OCI-LY7 (cell line): ENCODE results near the gene CTBP2.

ENCODE experiments used
- CTCF ChIP-seq: fragments of 200-600 bp; sonication (generic); conservative IDR thresholded peaks from 2 replicates; pipeline ENCODE4 v1.5.1; 2014; ENCODE audit warnings: mild to moderate bottlenecking, antibody characterized with exemption, low read length, moderate library complexity, mixed read lengths
- EZH2phosphoT487 ChIP-seq: fragments of 200-600 bp; sonication (generic); IDR thresholded peaks from 2 replicates; pipeline ENCODE4 v1.6.1; 2018; ENCODE audit warnings: low read depth, borderline replicate concordance, mild to moderate bottlenecking, mixed run types, antibody characterized with exemption, low read length, moderate library complexity, mixed read lengths

DNA sequence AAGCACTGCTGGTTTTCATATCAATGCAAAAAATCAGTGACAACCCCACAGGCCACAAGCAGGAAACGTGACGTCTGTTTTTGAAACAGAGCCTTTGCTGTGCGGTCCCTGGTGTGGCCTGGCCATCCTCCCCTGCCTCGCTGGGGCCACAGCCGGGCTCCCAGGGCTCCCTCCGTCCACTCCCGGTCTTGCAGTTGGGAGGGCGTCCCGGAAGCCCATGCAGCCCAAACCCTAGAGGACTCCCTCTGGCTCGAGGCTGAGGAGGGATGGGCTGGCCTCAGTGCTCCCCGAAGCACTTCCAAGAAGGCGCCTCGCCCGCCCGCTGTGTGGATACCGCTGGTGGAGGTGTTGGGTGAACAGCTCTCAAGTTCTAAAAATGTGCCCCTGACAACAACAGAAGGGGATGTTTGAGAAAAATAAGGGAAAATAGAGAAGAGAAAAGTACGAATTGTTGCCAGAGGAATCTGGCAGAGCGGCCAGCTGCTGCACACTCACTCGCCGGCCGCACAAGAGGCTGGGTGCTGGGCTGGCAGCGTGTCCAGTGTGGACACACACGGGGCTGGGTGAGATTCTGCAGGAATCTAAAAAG, 144.9 kb downstream of the CTBP2 start:
- TF ChIP-seq EZH2phosphoT487 (no peak), CTCF (no peak)
